ENCODE results near the gene CXorf65.

CXorf65 gene

GRCh38 chrX:71107762-71108360 lies 1.3 kb upstream of the CXorf65 start:
- in situ Hi-C loops (cut with MboI; ENCODE audit: low sequenced_read_pairs) = no loop called here

GRCh38 chrX:71107245-71107644 lies 705 bp upstream of the CXorf65 start:
- in situ Hi-C loops (cut with MboI; ENCODE audit: low sequenced_read_pairs) = no loop called here

GRCh38 chrX:71105628-71106027 lies 912 bp downstream of the CXorf65 start:
- in situ Hi-C loops (cut with MboI; ENCODE audit: low sequenced_read_pairs) = no loop called here

- in situ Hi-C loops (cut with MboI; ENCODE audit: low sequenced_read_pairs) = no loop called here
Observed at GRCh38 chrX:71103110-71103983, 3.2 kb downstream of the CXorf65 start.

- in situ Hi-C loops (cut with MboI; ENCODE audit: low sequenced_read_pairs) = no loop called here
Observed at GRCh38 chrX:71102292-71102691, 4.2 kb downstream of the CXorf65 start.

- in situ Hi-C loops (cut with MboI; ENCODE audit: low sequenced_read_pairs) = no loop called here
Observed at GRCh38 chrX:71100581-71101505, 5.7 kb downstream of the CXorf65 start.

- in situ Hi-C loops (cut with MboI; ENCODE audit: low sequenced_read_pairs) = no loop called here
Observed at GRCh38 chrX:71099736-71100135, 6.8 kb downstream of the CXorf65 start.

GRCh38 chrX:71098951-71099506 lies 7.5 kb downstream of the CXorf65 start:
- in situ Hi-C loops (cut with MboI; ENCODE audit: low sequenced_read_pairs) = no loop called here

- in situ Hi-C loops (cut with MboI; ENCODE audit: low sequenced_read_pairs) = no loop called here
Observed at GRCh38 chrX:71098302-71098701, 8.2 kb downstream of the CXorf65 start.

GRCh38 chrX:71096760-71097032 lies 9.8 kb downstream of the CXorf65 start:
- in situ Hi-C loops (cut with MboI; ENCODE audit: low sequenced_read_pairs) = no loop called here

- in situ Hi-C loops (cut with MboI; ENCODE audit: low sequenced_read_pairs) = no loop called here
Observed at GRCh38 chrX:71095981-71096759, 10.4 kb downstream of the CXorf65 start.

- in situ Hi-C loops (cut with MboI; ENCODE audit: low sequenced_read_pairs) = no loop called here
Observed at GRCh38 chrX:71095555-71095980, 11.0 kb downstream of the CXorf65 start, which contains the start of gene FOXO4. FOXO4 (plus strand) TSS chrX:71095851; CDS start chrX:71096529, 678 bp downstream.

GRCh38 chrX:71095033-71095432 lies 11.5 kb downstream of the CXorf65 start:
- in situ Hi-C loops (cut with MboI; ENCODE audit: low sequenced_read_pairs) = no loop called here

GRCh38 chrX:71091263-71091662 lies 15.3 kb downstream of the CXorf65 start:
- in situ Hi-C loops (cut with MboI; ENCODE audit: low sequenced_read_pairs) = no loop called here

- in situ Hi-C loops (cut with MboI; ENCODE audit: low sequenced_read_pairs) = no loop called here
Observed at GRCh38 chrX:71085900-71086299, 20.6 kb downstream of the CXorf65 start.

GRCh38 chrX:71082822-71083221 lies 23.7 kb downstream of the CXorf65 start:
- in situ Hi-C loops (cut with MboI; ENCODE audit: low sequenced_read_pairs) = no loop called here

GRCh38 chrX:71082124-71082647 lies 24.4 kb downstream of the CXorf65 start:
- in situ Hi-C loops (cut with MboI; ENCODE audit: low sequenced_read_pairs) = no loop called here

- in situ Hi-C loops (cut with MboI; ENCODE audit: low sequenced_read_pairs) = no loop called here
Observed at GRCh38 chrX:71081330-71082123, 25.0 kb downstream of the CXorf65 start.

GRCh38 chrX:71070531-71070930 lies 36.0 kb downstream of the CXorf65 start:
- in situ Hi-C loops (cut with MboI; ENCODE audit: low sequenced_read_pairs) = no loop called here
